Naive thymus-derived CD4-positive, alpha-beta T cell (primary cell): ENCODE results near the gene ODAD4. TPM values are rescaled to one million over a fixed set of nuclear protein-coding genes. Genes with fewer than 3 reads are reported as not detected.
A peak's percentile ranks its signal among the peaks of the same experiment; 100 is the strongest.

Experiments used
- ATAC-seq: fragments of 150-1000 bp; cut with Tn5 transposase; 2 replicates; pipeline ENCODE4 v1.10.0; 2021; ENCODE audit warnings: mild to moderate bottlenecking, moderate library complexity
- CTCF ChIA-PET: fragments of 350-600 bp; sonication (Branson Sonifier 250); formaldehyde crosslinking; loops from one replicate; lab custom pipeline; 2021; ENCODE audit warnings: antibody characterized with exemption; lab: Charles Lee
- POLR2A ChIA-PET: fragments of 350-600 bp; sonication (Branson Sonifier 250); formaldehyde crosslinking; loops from one replicate; lab custom pipeline; 2021; ENCODE audit warnings: antibody characterized with exemption, inconsistent platforms; lab: Charles Lee
- DNase-seq, 9 donors: peaks; one replicate each; pipeline versions ENCODE4 v3.0.0 to v3.0.0-alpha.2; 2020 to 2022; ENCODE audit warnings: mixed read lengths in 1 of 9
- H3K27ac ChIP-seq: one replicate; pipeline ENCODE4 v1.7.0; 2013; ENCODE audit warnings: mild to moderate bottlenecking, low read depth, low read length, moderate library complexity
- H3K27me3 ChIP-seq, 2 donors: one replicate each; pipeline ENCODE4 v1.7.0; 2013; ENCODE audit warnings: low read length in 2 of 2, mild to moderate bottlenecking in 2 of 2, moderate library complexity in 2 of 2; ENCODE audit not compliant: control insufficient read depth in 2 of 2, insufficient read depth in 2 of 2
- H3K36me3 ChIP-seq, 3 experiments: 1 replicate in 2 of 3; 2 replicates in 1 of 3; pipeline ENCODE4 v1.7.0; 2013; ENCODE audit warnings: low read length in 3 of 3, mild to moderate bottlenecking in 3 of 3, moderate library complexity in 1 of 3; ENCODE audit not compliant: insufficient read depth in 3 of 3, control insufficient read depth in 2 of 3
- H3K4me1 ChIP-seq, 2 donors: one replicate each; pipeline ENCODE4 v1.7.0; 2013; ENCODE audit warnings: low read length in 2 of 2, mild to moderate bottlenecking in 2 of 2, moderate library complexity in 1 of 2; ENCODE audit not compliant: control insufficient read depth in 2 of 2, insufficient read depth in 2 of 2
- H3K4me3 ChIP-seq: 2 replicates; pipeline ENCODE4 v1.7.0; 2013; ENCODE audit warnings: mild to moderate bottlenecking, low read length
- H3K9me3 ChIP-seq, 3 experiments: 1 replicate in 2 of 3; 2 replicates in 1 of 3; pipeline ENCODE4 v1.7.0; 2013; ENCODE audit warnings: low read length in 3 of 3; ENCODE audit not compliant: control insufficient read depth in 2 of 3
- H3K27ac Mint-ChIP-seq, 9 donors: one replicate each; pipeline ENCODE4 v1.8.0; 2020 to 2022; ENCODE audit warnings: mixed read lengths in 9 of 9, mild to moderate bottlenecking in 8 of 9, moderate library complexity in 5 of 9, inconsistent platforms in 2 of 9
- H3K27me3 Mint-ChIP-seq, 5 donors: one replicate each; pipeline ENCODE4 v1.8.0; 2021 to 2022; ENCODE audit warnings: mixed read lengths in 5 of 5, mild to moderate bottlenecking in 1 of 5
- H3K36me3 Mint-ChIP-seq, 5 donors: one replicate each; pipeline ENCODE4 v1.8.0; 2020 to 2022; ENCODE audit warnings: mixed read lengths in 5 of 5, mild to moderate bottlenecking in 3 of 5, inconsistent platforms in 1 of 5
- H3K4me1 Mint-ChIP-seq, 7 donors: one replicate each; pipeline ENCODE4 v1.8.0; 2020 to 2022; ENCODE audit warnings: mixed read lengths in 7 of 7, mild to moderate bottlenecking in 3 of 7, inconsistent platforms in 1 of 7
- H3K4me3 Mint-ChIP-seq, 10 donors: one replicate each; pipeline ENCODE4 v1.8.0; 2020 to 2022; ENCODE audit warnings: mild to moderate bottlenecking in 10 of 10, mixed read lengths in 10 of 10, moderate library complexity in 6 of 10, inconsistent platforms in 2 of 10
- H3K9me3 Mint-ChIP-seq, 11 donors: one replicate each; pipeline ENCODE4 v1.8.0; 2020 to 2022; ENCODE audit warnings: mixed read lengths in 11 of 11, mild to moderate bottlenecking in 4 of 11, inconsistent platforms in 1 of 11, moderate library complexity in 1 of 11
- intact Hi-C, 2 donors: fragments of 100-400 bp; cut with micrococcal nuclease; formaldehyde crosslinking; loops; one replicate each; pipeline ENCODE4 v1.15.1; 2023
- polyA plus RNA-seq, 2 donors: library from polyadenylated mRNA; unstranded; fragments of 300-500 nt; fragmentation: Illumina TruSeq; gene quantifications; one replicate each; pipeline ENCODE4 v1.2.3, GENCODE V29; 2021
- total RNA-seq, 6 experiments: library from RNA in 5 of 6; stranded (reverse) in 5 of 6; gene quantifications; 1 replicate in 5 of 6; 2 replicates in 1 of 6; pipeline ENCODE4 v1.2.3 and lab custom pipeline; 2021 to 2026

Gene ODAD4
- total and polyA plus RNA-seq, 7 experiments from 2014 or later = 0.10 to 4.1 (median 0.83) TPM; not detected in 1

- no peak overlapping the region for H3K4me3 ChIP-seq
- H3K9me3 Mint-ChIP-seq = no peaks in the 10 kb centered on the region
- ATAC-seq (no peak), DNase-seq (no peak)
- H3K36me3 Mint-ChIP-seq = no peaks in the 10 kb centered on the region
- H3K9me3 ChIP-seq = no peaks in the 10 kb centered on the region
- no peaks in the 10 kb centered on the region for H3K36me3 ChIP-seq
- H3K4me1 Mint-ChIP-seq = peaks cover under 1 to 25% (median 5%) of the 10 kb centered on the region in 7 donors
- H3K27ac Mint-ChIP-seq = no peak overlapping the region
- ChIA-PET POLR2A (no interaction called here), CTCF (no interaction called here)
- intact Hi-C loops = no loop called here
- H3K4me1 ChIP-seq = no peaks in the 10 kb centered on the region
- no peak overlapping the region for H3K4me3 Mint-ChIP-seq
- H3K27ac ChIP-seq = no peak overlapping the region
- peaks cover 0 to 7% (median 2%) of the 10 kb centered on the region in 5 donors for H3K27me3 Mint-ChIP-seq
- H3K27me3 ChIP-seq = no peaks in the 10 kb centered on the region
Observed at GRCh38 chr17:41935641-41936040, 5.2 kb downstream of the ODAD4 start.

GRCh38 chr17:41937970-41938954 is 7.8 kb downstream of the ODAD4 start:
- no peaks in the 10 kb centered on the region for H3K4me1 ChIP-seq
- DNase-seq = no peak
- no peak overlapping the region for H3K4me3 Mint-ChIP-seq
- H3K9me3 ChIP-seq = no peaks in the 10 kb centered on the region
- H3K4me1 Mint-ChIP-seq = peaks cover 0 to 5% (median 0%) of the 10 kb centered on the region in 7 donors
- intact Hi-C loops = no loop called here
- ChIA-PET CTCF (interaction anchor here (0.9 kb wide), 1 partner anchor 27 kb away, joined by 4 read pairs; no protein-coding TSS in a partner anchor), POLR2A (no interaction called here)
- H3K27me3 ChIP-seq = no peaks in the 10 kb centered on the region
- H3K36me3 Mint-ChIP-seq = no peaks in the 10 kb centered on the region
- H3K9me3 Mint-ChIP-seq = no peaks in the 10 kb centered on the region
- no peaks in the 10 kb centered on the region for H3K36me3 ChIP-seq
- H3K4me3 ChIP-seq = no peak overlapping the region
- ATAC-seq = no peak
- peaks cover 0 to 12% (median 3%) of the 10 kb centered on the region in 5 donors for H3K27me3 Mint-ChIP-seq
- no peak overlapping the region for H3K27ac ChIP-seq
- H3K27ac Mint-ChIP-seq = no peak overlapping the region

- CTCF ChIA-PET = interaction anchor here (0.5 to 0.9 kb wide), 3 partner anchors 11 to 199 kb away, joined by 3 to 4 read pairs (median 3); no protein-coding TSS in a partner anchor
- no peaks in the 10 kb centered on the region for H3K4me1 ChIP-seq
- H3K9me3 ChIP-seq = no peaks in the 10 kb centered on the region
- H3K9me3 Mint-ChIP-seq = no peaks in the 10 kb centered on the region
- H3K4me1 Mint-ChIP-seq = peaks cover 0 to 4% (median 0%) of the 10 kb centered on the region in 7 donors
- no peak overlapping the region for H3K27ac Mint-ChIP-seq
- DNase-seq (no peak), ATAC-seq (no peak)
- H3K36me3 Mint-ChIP-seq = no peaks in the 10 kb centered on the region
- no peaks in the 10 kb centered on the region for H3K27me3 ChIP-seq
- H3K27me3 Mint-ChIP-seq = peaks cover 0 to 12% (median 3%) of the 10 kb centered on the region in 5 donors
- intact Hi-C loops = no loop called here
- H3K36me3 ChIP-seq = no peaks in the 10 kb centered on the region
- POLR2A ChIA-PET = no interaction called here
- H3K4me3 Mint-ChIP-seq = no peak overlapping the region
- H3K27ac ChIP-seq = no peak overlapping the region
- no peak overlapping the region for H3K4me3 ChIP-seq
Observed at GRCh38 chr17:41939044-41939692, 8.8 kb downstream of the ODAD4 start.

GRCh38 chr17:41939693-41940090 is 9.3 kb downstream of the ODAD4 start:
- ATAC-seq = no peak
- no peak overlapping the region for H3K27ac ChIP-seq
- no peak overlapping the region for H3K27ac Mint-ChIP-seq
- ChIA-PET POLR2A (no interaction called here), CTCF (interaction anchor here (0.9 kb wide), 1 partner anchor 26 kb away, joined by 4 read pairs; no protein-coding TSS in a partner anchor)
- intact Hi-C loops = no loop called here
- no peaks in the 10 kb centered on the region for H3K9me3 ChIP-seq
- no peaks in the 10 kb centered on the region for H3K4me1 ChIP-seq
- H3K27me3 ChIP-seq = no peaks in the 10 kb centered on the region
- no peak for DNase-seq
- H3K4me3 ChIP-seq = no peak overlapping the region
- no peaks in the 10 kb centered on the region for H3K9me3 Mint-ChIP-seq
- H3K27me3 Mint-ChIP-seq = peaks cover 0 to 12% (median 3%) of the 10 kb centered on the region in 5 donors
- H3K4me3 Mint-ChIP-seq = no peak overlapping the region
- H3K36me3 Mint-ChIP-seq = no peaks in the 10 kb centered on the region
- H3K4me1 Mint-ChIP-seq = peaks cover 0 to 1% (median 0%) of the 10 kb centered on the region in 7 donors
- H3K36me3 ChIP-seq = no peaks in the 10 kb centered on the region

GRCh38 chr17:41941168-41941567 is 10.8 kb downstream of the ODAD4 start:
- H3K9me3 ChIP-seq = no peaks in the 10 kb centered on the region
- no peaks in the 10 kb centered on the region for H3K4me1 Mint-ChIP-seq
- ATAC-seq (no peak), DNase-seq (no peak)
- CTCF ChIA-PET = no interaction called here
- POLR2A ChIA-PET = no interaction called here
- no peak overlapping the region for H3K4me3 ChIP-seq
- no peaks in the 10 kb centered on the region for H3K4me1 ChIP-seq
- peaks cover 0 to 12% (median 3%) of the 10 kb centered on the region in 5 donors for H3K27me3 Mint-ChIP-seq
- no peaks in the 10 kb centered on the region for H3K36me3 Mint-ChIP-seq
- H3K27ac ChIP-seq = no peak overlapping the region
- intact Hi-C loops = no loop called here
- H3K27ac Mint-ChIP-seq = peak overlapping the region in 1 of 9 donors; percentile 28
- H3K9me3 Mint-ChIP-seq = no peaks in the 10 kb centered on the region
- no peaks in the 10 kb centered on the region for H3K27me3 ChIP-seq
- no peak overlapping the region for H3K4me3 Mint-ChIP-seq
- H3K36me3 ChIP-seq = no peaks in the 10 kb centered on the region

- no peak overlapping the region for H3K27ac ChIP-seq
- Mint-ChIP-seq H3K36me3 (no peaks in the 10 kb centered on the region), H3K9me3 (no peaks in the 10 kb centered on the region), H3K27ac (no peak overlapping the region), H3K4me3 (no peak overlapping the region), H3K4me1 (no peaks in the 10 kb centered on the region), H3K27me3 (peaks cover 0 to 12% (median 3%) of the 10 kb centered on the region in 5 donors)
- no peaks in the 10 kb centered on the region for H3K27me3 ChIP-seq
- no peaks in the 10 kb centered on the region for H3K9me3 ChIP-seq
- no peak overlapping the region for H3K4me3 ChIP-seq
- POLR2A ChIA-PET = interaction anchor here (0.6 kb wide), 1 partner anchor 621 kb away, joined by 5 read pairs; no protein-coding TSS in a partner anchor
- DNase-seq (no peak), ATAC-seq (no peak)
- CTCF ChIA-PET = interaction anchor here (0.6 kb wide), 1 partner anchor 1445 kb away, joined by 3 read pairs; no protein-coding TSS in a partner anchor
- no peaks in the 10 kb centered on the region for H3K36me3 ChIP-seq
- intact Hi-C loops = no loop called here
- H3K4me1 ChIP-seq = no peaks in the 10 kb centered on the region
Observed at GRCh38 chr17:41942626-41943373, 12.4 kb downstream of the ODAD4 start.
